ENCODE results near the gene MCC. TPM values are rescaled to one million over a fixed set of nuclear protein-coding genes. Genes with fewer than 3 reads are reported as not detected.
"Not testable (repeated sequence)": the region's sequence is repeated elsewhere in the genome, so short reads cannot be mapped to it uniquely, and the experiment has no call there.

MCC gene
- total and polyA plus RNA-seq, 4 donors, result 9.0 to 47.3 (median 14.7) TPM

DNA sequence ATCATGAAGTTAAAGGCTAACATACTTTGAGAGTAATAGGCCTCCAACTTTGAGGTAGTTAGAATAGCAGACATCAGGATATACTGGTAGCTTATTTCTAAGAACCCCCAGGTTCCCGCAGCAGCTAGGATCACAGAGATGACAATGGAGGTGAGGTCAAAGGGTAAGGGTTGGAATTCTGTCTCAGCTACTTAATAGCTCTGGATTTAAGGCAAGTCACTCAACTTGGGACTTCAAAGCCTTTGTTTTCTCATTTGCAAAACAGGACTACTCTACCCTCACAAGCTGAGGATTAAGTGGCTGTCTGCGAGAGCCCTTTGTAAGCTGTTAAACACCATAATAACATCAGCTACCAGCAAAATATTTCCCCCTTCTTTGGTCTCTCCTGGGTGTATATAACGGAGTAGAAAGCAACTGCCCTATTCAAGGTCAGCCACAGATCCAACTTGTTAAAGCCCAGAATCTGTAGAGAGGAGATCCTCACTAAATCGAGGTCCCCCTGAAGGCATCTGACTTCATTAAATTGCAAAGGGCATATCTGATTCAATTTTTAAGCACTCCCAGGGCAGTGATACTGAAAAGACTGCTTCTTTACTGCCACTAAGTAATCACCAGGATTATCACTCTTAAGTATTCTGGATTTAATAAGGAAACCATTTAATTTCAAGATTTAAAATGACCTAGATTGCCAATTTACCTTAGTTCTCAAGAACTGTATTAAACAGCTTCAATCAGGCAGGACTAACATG is 407.0 kb downstream of the MCC start:
- no peak for DNase-seq (ENCODE audit: low spot score)
- Histone ChIP-seq H3K9ac (ENCODE audit: low read depth in 1 of 2, low read length in 2 of 2) (no peak overlapping the region), H3K27me3 (ENCODE audit: control insufficient read depth in 4 of 4, insufficient read depth in 4 of 4, low read length in 3 of 4) (no peaks in the 10 kb centered on the region), H3K27ac (ENCODE audit: low read depth in 1 of 2, low read length in 2 of 2) (peak overlapping the region; percentile 52 to 73), H3K36me3 (ENCODE audit: control insufficient read depth in 4 of 4, insufficient read depth in 3 of 4, low read depth in 1 of 4, low read length in 3 of 4) (peaks cover 14 to 27% (median 21%) of the 10 kb centered on the region in 4 donors), H3K4me1 (ENCODE audit: control insufficient read depth in 4 of 4, insufficient read depth in 4 of 4, low read length in 3 of 4) (peaks cover 2 to 21% (median 6%) of the 10 kb centered on the region in 4 donors), H3K9me3 (ENCODE audit: control insufficient read depth in 4 of 4, low read length in 3 of 4) (no peaks in the 10 kb centered on the region), H3K4me3 (ENCODE audit: low read depth in 1 of 3, low read length in 3 of 3) (no peak overlapping the region)
- TF ChIP-seq FOXA2 (IDR thresholded peaks at IDR 0.05), result no peak
- TF ChIP-seq HNF4G (IDR thresholded peaks at IDR 0.05), result no peak
- no peak for TF ChIP-seq EGR1 (IDR thresholded peaks at IDR 0.05; ENCODE audit: low read depth in 2 of 2)
- no peak for TF ChIP-seq ZBTB33 (IDR thresholded peaks at IDR 0.05)
- TF ChIP-seq FOXA1 (IDR thresholded peaks at IDR 0.05), result no peak
- 93% methylated on average over 4 of the region's 4 CpGs for WGBS

DNA sequence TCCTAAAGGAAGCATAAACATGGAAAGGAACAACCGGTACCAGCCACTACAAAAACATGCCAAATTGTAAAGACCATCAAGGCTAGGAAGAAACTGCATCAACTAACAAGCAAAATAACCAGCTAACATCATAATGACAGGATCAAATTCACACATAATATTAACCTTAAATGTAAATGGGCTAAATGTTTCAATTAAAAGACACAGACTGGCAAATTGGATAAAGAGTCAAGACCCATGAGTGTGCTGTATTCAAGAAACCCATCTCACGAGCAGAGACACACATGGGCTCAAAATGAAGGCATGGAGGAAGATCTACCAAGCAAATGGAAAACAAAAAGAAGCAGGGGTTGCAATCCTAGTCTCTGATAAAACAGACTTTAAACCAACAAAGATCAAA is 411.6 kb downstream of the MCC start:
- H3K9me3 ChIP-seq (ENCODE audit: control insufficient read depth in 4 of 4, low read length in 3 of 4); DNase-seq (ENCODE audit: low spot score); H3K9ac ChIP-seq (ENCODE audit: low read depth in 1 of 2, low read length in 2 of 2); H3K27ac ChIP-seq (ENCODE audit: low read depth in 1 of 2, low read length in 2 of 2); H3K4me1 ChIP-seq (ENCODE audit: control insufficient read depth in 4 of 4, insufficient read depth in 4 of 4, low read length in 3 of 4); H3K27me3 ChIP-seq (ENCODE audit: control insufficient read depth in 4 of 4, insufficient read depth in 4 of 4, low read length in 3 of 4); H3K4me3 ChIP-seq (ENCODE audit: low read depth in 1 of 3, low read length in 3 of 3): not testable (repeated sequence)
- WGBS, result 94% methylated on average over 2 of the region's 2 CpGs
- peaks cover 6 to 11% (median 8%) of the 10 kb centered on the region in 4 donors for H3K36me3 ChIP-seq (ENCODE audit: control insufficient read depth in 4 of 4, insufficient read depth in 3 of 4, low read depth in 1 of 4, low read length in 3 of 4)

- Histone ChIP-seq H3K36me3 (ENCODE audit: control insufficient read depth in 4 of 4, insufficient read depth in 3 of 4, low read depth in 1 of 4, low read length in 3 of 4) (peaks cover 7 to 23% (median 11%) of the 10 kb centered on the region in 4 donors), H3K9me3 (ENCODE audit: control insufficient read depth in 4 of 4, low read length in 3 of 4) (no peaks in the 10 kb centered on the region), H3K4me1 (ENCODE audit: control insufficient read depth in 4 of 4, insufficient read depth in 4 of 4, low read length in 3 of 4) (no peaks in the 10 kb centered on the region), H3K27ac (ENCODE audit: low read depth in 1 of 2, low read length in 2 of 2) (no peak overlapping the region), H3K9ac (ENCODE audit: low read depth in 1 of 2, low read length in 2 of 2) (no peak overlapping the region), H3K27me3 (ENCODE audit: control insufficient read depth in 4 of 4, insufficient read depth in 4 of 4, low read length in 3 of 4) (no peaks in the 10 kb centered on the region), H3K4me3 (ENCODE audit: low read depth in 1 of 3, low read length in 3 of 3) (no peak overlapping the region)
- no peak for TF ChIP-seq CTCF (IDR thresholded peaks at IDR 0.05; ENCODE audit: low read depth, low read length, missing input control)
- no peak for TF ChIP-seq SP1 (IDR thresholded peaks at IDR 0.05)
- TF ChIP-seq RXRA (IDR thresholded peaks at IDR 0.05), result no peak
- no peak for TF ChIP-seq TAF1 (conservative IDR thresholded peaks at IDR 0.05)
- TF ChIP-seq, protein P1, sequence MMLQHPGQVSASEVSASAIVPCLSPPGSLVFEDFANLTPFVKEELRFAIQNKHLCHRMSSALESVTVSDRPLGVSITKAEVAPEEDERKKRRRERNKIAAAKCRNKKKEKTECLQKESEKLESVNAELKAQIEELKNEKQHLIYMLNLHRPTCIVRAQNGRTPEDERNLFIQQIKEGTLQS (IDR thresholded peaks at IDR 0.05), result no peak
- no peak for TF ChIP-seq YY1 (IDR thresholded peaks at IDR 0.05)
- no peak for TF ChIP-seq NR2F2 (IDR thresholded peaks at IDR 0.05)
- no peak for TF ChIP-seq JUND (IDR thresholded peaks at IDR 0.05)
- DNase-seq (ENCODE audit: low spot score), result no peak
- WGBS, result 98% methylated on average over 21 of the region's 21 CpGs
These were observed 413.2 kb downstream of the MCC start for GRCh38 chr5:113075019-113075418.

DNA sequence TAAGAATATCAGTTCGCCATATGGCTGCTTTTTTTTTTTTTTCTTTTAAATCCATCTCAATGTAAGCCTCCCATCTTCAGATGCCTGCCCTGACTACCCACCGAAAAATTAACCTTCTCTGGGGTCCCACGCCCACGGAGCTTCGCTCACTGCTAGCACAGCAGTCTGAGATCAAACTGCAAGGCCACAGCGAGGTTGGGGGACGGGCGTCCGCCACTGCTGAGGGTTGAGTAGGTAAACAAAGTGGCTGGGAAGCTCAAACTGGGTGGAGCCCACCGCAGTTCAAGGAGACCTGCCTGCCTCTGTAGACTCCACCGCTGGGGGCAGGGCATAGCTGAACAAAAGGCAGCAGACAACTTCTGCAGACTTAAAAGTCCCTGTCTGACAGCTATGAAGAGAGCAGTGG is 414.6 kb downstream of the MCC start:
- not testable (repeated sequence) for H3K9me3 ChIP-seq (ENCODE audit: control insufficient read depth in 4 of 4, low read length in 3 of 4)
- WGBS, result 88% methylated on average over 11 of the region's 11 CpGs

More for the DNA sequence above, 414.6 kb downstream of the MCC start:
- not testable (repeated sequence) for H3K4me1 ChIP-seq (ENCODE audit: control insufficient read depth in 4 of 4, insufficient read depth in 4 of 4, low read length in 3 of 4); H3K9ac ChIP-seq (ENCODE audit: low read depth in 1 of 2, low read length in 2 of 2); DNase-seq (ENCODE audit: low spot score); H3K4me3 ChIP-seq (ENCODE audit: low read depth in 1 of 3, low read length in 3 of 3); H3K27me3 ChIP-seq (ENCODE audit: control insufficient read depth in 4 of 4, insufficient read depth in 4 of 4, low read length in 3 of 4); H3K27ac ChIP-seq (ENCODE audit: low read depth in 1 of 2, low read length in 2 of 2)
- H3K36me3 ChIP-seq (ENCODE audit: control insufficient read depth in 4 of 4, insufficient read depth in 3 of 4, low read depth in 1 of 4, low read length in 3 of 4), result peaks cover 6 to 32% (median 19%) of the 10 kb centered on the region in 4 donors

Measured in liver (tissue), 9 donors.